CD14-positive monocyte (primary cell): ENCODE measurements around the gene ZBTB1. TPM values are rescaled to one million over a fixed set of nuclear protein-coding genes. Genes with fewer than 3 reads are reported as not detected.
"Not testable (repeated sequence)": the region's sequence is repeated elsewhere in the genome, so short reads cannot be mapped to it uniquely, and the experiment has no call there.

Experiments
- DNase-seq, 3 donors: peaks; one replicate each; pipeline ENCODE4 v3.0.0-alpha.2; 2011 to 2022
- H2AFZ ChIP-seq: 2 replicates; pipeline ENCODE4 v1.6.0; 2012; ENCODE audit warnings: mild to moderate bottlenecking, low read depth, low read length, inconsistent platforms; ENCODE audit not compliant: insufficient read depth, poor library complexity, severe bottlenecking
- H3K27ac ChIP-seq, 2 donors: 1 replicate in 1 of 2; 2 replicates in 1 of 2; pipeline ENCODE4 v1.5.1; 2012 to 2013; ENCODE audit warnings: low read length in 2 of 2, control low read depth in 1 of 2, inconsistent platforms in 1 of 2, low read depth in 1 of 2, mild to moderate bottlenecking in 1 of 2
- H3K27me3 ChIP-seq, 2 donors: one replicate each; pipeline versions ENCODE4 v1.6.0 to v1.6.1; 2011 to 2013; ENCODE audit warnings: low read length in 2 of 2; ENCODE audit not compliant: control insufficient read depth in 2 of 2, insufficient read depth in 2 of 2
- H3K36me3 ChIP-seq, 2 donors: replicated peaks in 1 of 2; 1 replicate in 1 of 2; 2 replicates in 1 of 2; pipeline versions ENCODE4 v1.5.1 to v1.6.1; 2012 to 2013; ENCODE audit warnings: low read length in 2 of 2, control low read depth in 1 of 2, inconsistent platforms in 1 of 2, mild to moderate bottlenecking in 1 of 2; ENCODE audit not compliant: insufficient read depth in 2 of 2, control insufficient read depth in 1 of 2
- H3K4me1 ChIP-seq, 2 donors: 1 replicate in 1 of 2; 2 replicates in 1 of 2; pipeline versions ENCODE4 v1.5.1 to v1.6.1; 2012 to 2013; ENCODE audit warnings: low read length in 2 of 2, control low read depth in 1 of 2, inconsistent platforms in 1 of 2, mild to moderate bottlenecking in 1 of 2, moderate library complexity in 1 of 2; ENCODE audit not compliant: insufficient read depth in 2 of 2, control insufficient read depth in 1 of 2
- H3K4me2 ChIP-seq: replicated peaks from 2 replicates; pipeline ENCODE3; 2012; ENCODE audit warnings: low read length, moderate library complexity, mild to moderate bottlenecking; ENCODE audit not compliant: poor library complexity, severe bottlenecking; ENCODE audit errors: extremely low read depth
- H3K4me3 ChIP-seq, 3 experiments: fragments of 200-600 bp in 1 of 3; sonication (generic) in 1 of 3; replicated peaks in 1 of 3; 1 replicate in 2 of 3; 2 replicates in 1 of 3; pipeline ENCODE4 v1.5.1; 2011 to 2013; ENCODE audit warnings: low read length in 3 of 3, mild to moderate bottlenecking in 3 of 3, control low read depth in 2 of 3, low read depth in 2 of 3, inconsistent platforms in 1 of 3, moderate library complexity in 1 of 3
- H3K79me2 ChIP-seq: 2 replicates; pipeline ENCODE4 v1.6.0; 2012; ENCODE audit warnings: mild to moderate bottlenecking, control low read depth, inconsistent platforms, low read length, moderate library complexity; ENCODE audit not compliant: insufficient read depth
- H3K9ac ChIP-seq: 2 replicates; pipeline ENCODE4 v1.6.0; 2017; ENCODE audit warnings: low read length, mild to moderate bottlenecking; ENCODE audit not compliant: insufficient read depth, poor library complexity, severe bottlenecking
- H3K9me3 ChIP-seq, 2 donors: replicated peaks in 1 of 2; 1 replicate in 1 of 2; 2 replicates in 1 of 2; pipeline versions ENCODE4 v1.5.1 to v1.6.1; 2012 to 2013; ENCODE audit warnings: low read length in 2 of 2, control low read depth in 1 of 2; ENCODE audit not compliant: control insufficient read depth in 1 of 2, insufficient read depth in 1 of 2
- H4K20me1 ChIP-seq: 2 replicates; pipeline ENCODE4 v1.6.0; 2012; ENCODE audit warnings: mild to moderate bottlenecking, low read length, control low read depth, moderate library complexity; ENCODE audit not compliant: insufficient read depth
- H3K27ac Mint-ChIP-seq, 7 donors: one replicate each; pipeline ENCODE4 v1.8.0; 2020; ENCODE audit warnings: mild to moderate bottlenecking in 7 of 7, mixed read lengths in 7 of 7, moderate library complexity in 6 of 7, inconsistent platforms in 2 of 7
- H3K27me3 Mint-ChIP-seq, 3 donors: one replicate each; pipeline ENCODE4 v1.8.0; 2021 to 2022; ENCODE audit warnings: low read depth in 3 of 3, mild to moderate bottlenecking in 3 of 3, mixed read lengths in 3 of 3, moderate library complexity in 3 of 3, inconsistent platforms in 1 of 3
- H3K36me3 Mint-ChIP-seq, 2 donors: one replicate each; pipeline ENCODE4 v1.8.0; 2020; ENCODE audit warnings: mixed read lengths in 2 of 2, inconsistent platforms in 1 of 2, mild to moderate bottlenecking in 1 of 2
- H3K4me1 Mint-ChIP-seq: one replicate; pipeline ENCODE4 v1.8.0; 2020; ENCODE audit warnings: mild to moderate bottlenecking, mixed read lengths
- H3K4me3 Mint-ChIP-seq, 2 donors: one replicate each; pipeline ENCODE4 v1.8.0; 2020; ENCODE audit warnings: mild to moderate bottlenecking in 2 of 2, mixed read lengths in 2 of 2, moderate library complexity in 1 of 2
- H3K9me3 Mint-ChIP-seq, 7 donors: one replicate each; pipeline ENCODE4 v1.8.0; 2020 to 2022; ENCODE audit warnings: mixed read lengths in 7 of 7, mild to moderate bottlenecking in 6 of 7, moderate library complexity in 6 of 7, inconsistent platforms in 2 of 7
- WGBS: methylation state at CpG from one replicate; pipeline ENCODE4 v1.1.5; 2013; ENCODE audit warnings: missing lambda C conversion rate; ENCODE audit not compliant: insufficient coverage; 5-methylcytosine and 5-hydroxymethylcytosine counted together
- intact Hi-C, 2 donors: fragments of 100-400 bp; cut with micrococcal nuclease; formaldehyde crosslinking; loops; one replicate each; pipeline versions ENCODE4 v1.15.0 to v1.15.1; 2023
- polyA plus RNA-seq, 3 donors: library from polyadenylated mRNA; depleted of rRNA in 1 of 3; unstranded in 2 of 3; stranded (reverse) in 1 of 3; fragments of 300-500 nt in 2 of 3; fragments of >200 nt in 1 of 3; fragmentation: Illumina TruSeq in 2 of 3; gene quantifications; 1 replicate in 2 of 3; 2 replicates in 1 of 3; pipeline ENCODE4 v1.2.3, GENCODE V29; 2012 to 2021
- TF ChIP-seq, protein P1 (sequence below): fragments of 200-600 bp; IDR thresholded peaks from one replicate; pipeline ENCODE4 v1.8.0; 2022; ENCODE audit warnings: antibody characterized with exemption, mild to moderate bottlenecking

The ZBTB1 gene
- polyA plus RNA-seq, 3 donors: 27.7 to 45.4 (median 33.4) TPM

- Histone ChIP-seq H3K4me2 (no peak overlapping the region), H3K27me3 (no peaks in the 10 kb centered on the region), H3K4me1 (no peaks in the 10 kb centered on the region), H4K20me1 (no peaks in the 10 kb centered on the region), H3K36me3 (no peaks in the 10 kb centered on the region), H3K27ac (no peak overlapping the region), H3K9me3 (no peaks in the 10 kb centered on the region), H3K79me2 (no peaks in the 10 kb centered on the region), H2AFZ (no peak overlapping the region), H3K9ac (no peak overlapping the region), H3K4me3 (no peak overlapping the region)
- Mint-ChIP-seq H3K9me3 (peaks cover 0 to 3% (median 0%) of the 10 kb centered on the region in 7 donors), H3K4me3 (no peak overlapping the region), H3K36me3 (no peaks in the 10 kb centered on the region), H3K27ac (no peak overlapping the region), H3K27me3 (peaks cover 3 to 6% (median 4%) of the 10 kb centered on the region in 3 donors), H3K4me1 (peaks cover 6% of the 10 kb centered on the region)
- no peak for DNase-seq
- intact Hi-C loops: no loop called here
- TF ChIP-seq, protein P1, sequence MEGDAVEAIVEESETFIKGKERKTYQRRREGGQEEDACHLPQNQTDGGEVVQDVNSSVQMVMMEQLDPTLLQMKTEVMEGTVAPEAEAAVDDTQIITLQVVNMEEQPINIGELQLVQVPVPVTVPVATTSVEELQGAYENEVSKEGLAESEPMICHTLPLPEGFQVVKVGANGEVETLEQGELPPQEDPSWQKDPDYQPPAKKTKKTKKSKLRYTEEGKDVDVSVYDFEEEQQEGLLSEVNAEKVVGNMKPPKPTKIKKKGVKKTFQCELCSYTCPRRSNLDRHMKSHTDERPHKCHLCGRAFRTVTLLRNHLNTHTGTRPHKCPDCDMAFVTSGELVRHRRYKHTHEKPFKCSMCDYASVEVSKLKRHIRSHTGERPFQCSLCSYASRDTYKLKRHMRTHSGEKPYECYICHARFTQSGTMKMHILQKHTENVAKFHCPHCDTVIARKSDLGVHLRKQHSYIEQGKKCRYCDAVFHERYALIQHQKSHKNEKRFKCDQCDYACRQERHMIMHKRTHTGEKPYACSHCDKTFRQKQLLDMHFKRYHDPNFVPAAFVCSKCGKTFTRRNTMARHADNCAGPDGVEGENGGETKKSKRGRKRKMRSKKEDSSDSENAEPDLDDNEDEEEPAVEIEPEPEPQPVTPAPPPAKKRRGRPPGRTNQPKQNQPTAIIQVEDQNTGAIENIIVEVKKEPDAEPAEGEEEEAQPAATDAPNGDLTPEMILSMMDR: no peak
- 100% methylated on average over 1 of the region's 3 CpGs for WGBS
Observed at GRCh38 chr14:64569138-64569631, 64.6 kb downstream of the ZBTB1 start.

GRCh38 chr14:64569646-64570045, 65.1 kb downstream of the ZBTB1 start:
- H3K27me3 Mint-ChIP-seq, H3K27me3 ChIP-seq, DNase-seq, H3K9me3 Mint-ChIP-seq, H3K36me3 ChIP-seq, H3K27ac Mint-ChIP-seq, H3K4me2 ChIP-seq, H4K20me1 ChIP-seq, H3K27ac ChIP-seq, H3K4me1 Mint-ChIP-seq, H3K9me3 ChIP-seq, intact Hi-C loops, H3K36me3 Mint-ChIP-seq, H3K9ac ChIP-seq, H3K4me1 ChIP-seq, H3K4me3 ChIP-seq, H3K79me2 ChIP-seq, H2AFZ ChIP-seq, H3K4me3 Mint-ChIP-seq: not testable (repeated sequence)
- no CpG with 5 or more reads among the region's 7 CpGs for WGBS
